CD4-positive, alpha-beta T cell treated with Interleukin-10 for 1 hour (primary cell): ENCODE measurements around the gene TTC1.
"Not testable (repeated sequence)": the region's sequence is repeated elsewhere in the genome, so short reads cannot be mapped to it uniquely, and the experiment has no call there.

ENCODE experiments used
- DNase-seq: peaks from one replicate; pipeline ENCODE4 v3.0.0-alpha.2; 2020

The TTC1 gene

DNA sequence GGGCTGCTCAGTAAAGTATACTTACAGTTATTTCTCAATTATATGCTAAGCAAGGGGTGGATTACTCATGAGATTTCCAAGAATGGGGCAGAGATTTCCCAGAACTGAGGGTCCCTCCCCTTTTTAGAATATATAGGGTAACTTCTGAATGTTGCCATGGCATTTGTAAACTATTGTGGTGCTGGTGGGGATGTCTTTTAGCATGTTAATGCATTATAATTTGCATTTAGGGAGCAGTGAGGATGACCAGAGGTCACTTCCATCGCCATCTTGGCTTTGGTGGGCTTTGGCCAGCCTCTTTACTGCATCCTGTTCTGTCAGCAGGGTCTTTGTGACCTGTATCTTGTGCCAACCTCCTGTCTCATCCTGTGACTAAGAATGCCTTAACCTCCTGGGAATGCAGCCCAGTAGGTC, 35.5 kb downstream of the TTC1 start:
- DNase-seq = no peak

GRCh38 chr5:160044967-160045366, 36.0 kb downstream of the TTC1 start:
- no peak for DNase-seq

GRCh38 chr5:160047423-160047822, 38.5 kb downstream of the TTC1 start:
- DNase-seq = no peak

DNA sequence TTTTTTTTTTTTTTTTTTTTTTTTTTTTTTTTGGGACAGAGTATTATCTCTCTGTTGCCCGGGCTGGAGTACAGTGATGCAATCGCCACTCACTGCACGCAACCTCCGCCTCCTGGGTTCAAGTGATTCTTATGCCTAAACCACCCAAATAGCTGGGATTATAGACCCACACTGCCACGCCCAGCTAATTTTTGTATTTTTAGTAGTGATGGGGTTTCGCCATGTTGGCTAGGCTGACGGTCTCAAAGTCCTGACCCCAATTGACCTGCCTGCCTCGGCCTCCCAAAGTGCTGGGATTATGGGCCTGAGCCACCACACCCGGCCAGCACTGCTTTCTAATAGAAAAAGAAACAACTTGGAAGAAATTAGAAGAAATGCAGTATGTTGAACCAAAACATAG, 39.2 kb downstream of the TTC1 start:
- no peak for DNase-seq

GRCh38 chr5:160049099-160049498, 40.2 kb downstream of the TTC1 start:
- no peak for DNase-seq

- no peak for DNase-seq
Observed at GRCh38 chr5:160054047-160054446, 45.1 kb downstream of the TTC1 start.

- no peak for DNase-seq
Observed at GRCh38 chr5:160054831-160055230, 45.9 kb downstream of the TTC1 start.

- no peak for DNase-seq
Observed at GRCh38 chr5:160057256-160057655, 48.3 kb downstream of the TTC1 start.

- DNase-seq = no peak
Observed at GRCh38 chr5:160060001-160060400, 51.1 kb downstream of the TTC1 start.

DNA sequence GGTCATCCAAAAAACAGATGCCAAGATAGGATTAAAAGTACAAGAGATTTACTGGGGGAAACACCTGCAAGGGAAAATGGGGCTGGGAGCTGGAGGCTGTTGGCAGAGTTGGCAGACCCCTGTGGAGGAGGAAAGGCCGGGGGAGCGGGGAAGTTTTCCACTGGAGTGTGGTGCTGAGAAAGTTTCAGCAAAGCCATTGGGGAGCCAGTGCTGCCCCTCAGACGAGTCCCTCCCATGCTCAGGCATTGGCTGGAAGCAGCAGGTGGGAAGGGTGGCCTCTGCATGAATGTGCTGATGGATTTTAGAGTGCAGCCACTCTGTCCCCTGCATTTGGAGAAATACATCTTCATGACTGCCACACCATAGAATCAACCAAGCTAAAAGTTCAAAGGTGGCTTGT, 52.8 kb downstream of the TTC1 start:
- no peak for DNase-seq

DNA sequence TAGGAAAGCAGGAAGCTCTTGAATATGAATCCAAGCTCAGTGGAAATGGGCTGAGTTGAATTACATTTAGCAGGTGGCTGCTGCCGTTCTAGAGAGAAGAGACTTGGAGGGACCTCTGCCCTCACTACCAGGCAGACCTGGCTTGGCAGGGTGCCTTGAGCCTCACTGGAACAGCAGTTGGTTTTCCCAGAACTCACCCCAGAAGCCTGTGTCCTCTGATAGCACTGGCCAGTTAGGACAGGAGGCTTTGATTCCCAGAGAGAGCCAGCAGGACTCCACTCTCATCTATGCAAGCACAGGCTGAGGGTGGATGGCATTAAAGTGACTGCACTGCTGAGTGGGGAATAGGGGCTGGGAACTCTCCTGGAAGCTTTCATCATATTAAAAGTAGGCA, 55.5 kb downstream of the TTC1 start:
- no peak for DNase-seq

- DNase-seq = no peak
Observed at GRCh38 chr5:160064995-160065614, 56.2 kb downstream of the TTC1 start.

GRCh38 chr5:160069120-160069519, 60.2 kb downstream of the TTC1 start:
- DNase-seq = not testable (repeated sequence)

DNA sequence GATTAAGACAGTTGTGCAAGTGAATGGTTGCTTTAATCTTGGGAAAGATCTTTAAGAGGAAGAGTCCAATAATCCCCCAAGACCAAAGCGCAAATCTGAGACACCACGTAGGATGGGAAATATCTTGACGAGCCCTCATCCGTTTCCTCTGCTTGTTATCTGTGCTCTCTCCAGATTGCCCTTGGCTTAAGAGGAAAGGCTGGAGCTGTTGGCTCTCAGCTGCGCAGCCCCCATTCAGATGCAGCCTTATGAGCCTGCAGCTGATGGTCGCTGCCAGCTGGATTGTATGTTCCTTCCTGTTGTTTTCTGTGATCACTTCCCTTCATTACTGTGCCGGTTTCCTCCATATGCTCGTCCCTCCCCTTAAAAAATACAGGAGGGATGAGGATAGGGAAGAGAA, 62.6 kb downstream of the TTC1 start:
- no peak for DNase-seq

DNA sequence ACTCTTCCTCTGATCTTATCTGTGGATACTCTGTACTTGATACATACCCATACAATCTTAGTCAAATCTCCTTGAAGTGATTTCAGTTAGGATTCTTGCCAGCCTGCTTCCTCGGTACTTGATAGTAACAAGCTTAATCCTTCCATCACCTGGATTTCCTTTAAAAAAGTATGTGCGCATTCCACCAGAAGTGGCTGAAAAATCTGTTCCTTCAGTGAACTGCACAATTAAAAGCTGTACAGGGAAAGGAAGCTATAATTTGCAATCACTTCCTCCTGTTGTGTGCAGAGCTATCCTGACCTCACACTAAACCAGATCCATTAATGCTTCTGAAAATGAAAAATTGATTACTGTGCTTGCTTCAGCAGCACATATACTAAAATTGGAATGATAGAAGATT, 63.0 kb downstream of the TTC1 start:
- DNase-seq = no peak

- no peak for DNase-seq
Observed at GRCh38 chr5:160075073-160075472, 66.1 kb downstream of the TTC1 start.

GRCh38 chr5:160076997-160077396, 68.1 kb downstream of the TTC1 start:
- DNase-seq = no peak

DNA sequence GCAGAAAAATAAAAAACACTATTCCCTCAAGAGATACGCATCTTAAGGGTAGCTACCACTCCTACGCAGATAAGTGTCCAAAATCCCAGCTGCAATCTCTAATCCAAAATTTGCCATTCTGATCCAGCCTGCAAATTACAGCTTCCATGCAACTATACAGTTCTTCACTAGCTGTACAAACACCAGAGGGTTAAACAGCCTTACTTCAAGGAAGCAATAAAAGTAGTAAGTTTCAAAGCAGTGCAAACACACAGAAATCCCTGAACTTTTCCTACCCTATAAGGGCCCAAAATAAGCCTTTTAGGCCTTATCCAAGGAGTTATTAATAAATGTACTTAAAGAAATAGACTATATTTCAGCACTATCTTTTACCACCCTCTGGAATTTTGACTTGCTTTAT, 70.8 kb downstream of the TTC1 start:
- no peak for DNase-seq

DNA sequence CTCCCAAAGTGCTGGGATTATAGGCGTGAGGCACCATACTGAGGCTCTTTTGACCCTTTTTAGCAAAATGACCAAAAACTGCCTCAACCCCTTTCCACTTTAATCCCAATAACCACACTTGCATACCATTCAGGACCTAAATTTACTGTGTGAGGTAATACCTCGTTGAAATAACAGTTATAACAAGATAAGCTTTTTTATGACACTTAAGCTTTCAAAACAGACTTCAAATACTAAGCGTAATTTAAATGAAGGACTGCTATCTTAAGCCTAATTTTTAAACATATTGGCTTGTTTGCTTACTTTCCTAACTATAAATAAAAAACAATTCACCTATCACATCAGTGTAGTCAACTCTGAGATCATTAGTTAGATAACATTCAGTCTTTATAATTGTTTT, 72.6 kb downstream of the TTC1 start:
- no peak for DNase-seq

DNA sequence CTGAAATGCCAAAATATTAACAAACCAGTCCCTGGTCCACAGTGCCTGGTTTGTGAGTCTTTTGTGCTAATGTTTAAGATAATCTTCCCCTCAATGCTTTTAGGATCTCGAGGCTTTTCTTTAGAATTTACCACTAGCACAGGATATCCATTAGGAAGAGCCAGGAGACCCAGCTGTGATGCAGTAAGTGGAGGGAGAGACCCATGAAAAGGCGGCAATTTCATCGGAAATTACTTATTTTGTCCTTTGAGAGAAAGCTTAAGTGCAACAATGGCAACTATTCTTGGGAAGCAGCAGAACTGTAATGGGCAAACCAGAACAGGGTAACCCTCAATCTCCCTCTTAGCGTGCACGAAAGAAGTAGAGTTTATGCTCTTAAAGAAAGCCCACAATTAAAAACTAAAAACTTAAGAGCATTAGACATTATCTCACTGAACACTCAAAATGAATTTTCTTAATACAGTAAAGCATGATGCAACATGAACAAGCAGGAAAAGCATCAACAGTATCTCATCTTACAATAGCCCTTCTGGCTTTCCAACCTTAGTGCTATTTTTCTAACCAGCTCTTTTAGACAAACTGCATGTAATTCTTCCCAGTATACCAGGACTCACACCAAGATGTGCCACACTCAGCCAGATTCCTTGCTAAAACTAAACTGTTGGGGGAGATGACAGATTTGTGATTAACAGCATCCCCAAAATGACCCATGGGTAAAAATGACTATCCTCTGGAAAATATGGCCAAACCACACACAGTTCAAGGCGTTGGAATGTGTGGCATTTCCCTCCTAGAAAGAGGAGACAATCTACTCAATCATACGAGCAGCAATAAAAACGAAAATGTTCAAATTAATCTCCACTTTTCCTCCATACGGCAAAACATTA, 73.9 kb downstream of the TTC1 start:
- no peak for DNase-seq

GRCh38 chr5:160083501-160083900, 74.6 kb downstream of the TTC1 start:
- DNase-seq = no peak

DNA sequence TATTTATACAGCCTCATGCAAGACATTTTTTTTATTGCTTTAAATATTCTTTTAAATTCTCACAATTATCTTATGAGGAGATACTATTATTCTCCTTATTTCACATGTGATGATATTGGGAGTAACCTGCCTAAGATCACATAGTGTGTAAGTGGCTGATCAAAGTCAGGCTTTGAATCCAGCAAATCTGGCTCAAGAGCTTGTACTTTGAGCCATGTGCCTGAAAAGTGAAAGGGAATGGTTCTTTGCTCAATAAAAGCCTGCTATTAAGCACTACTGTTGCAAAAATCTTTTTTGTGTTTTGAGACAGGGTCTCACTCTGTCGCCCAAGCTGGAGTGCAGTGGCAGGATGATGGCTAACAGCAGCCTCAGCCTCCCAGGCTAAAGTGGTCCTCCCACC, 75.2 kb downstream of the TTC1 start:
- DNase-seq = no peak

DNA sequence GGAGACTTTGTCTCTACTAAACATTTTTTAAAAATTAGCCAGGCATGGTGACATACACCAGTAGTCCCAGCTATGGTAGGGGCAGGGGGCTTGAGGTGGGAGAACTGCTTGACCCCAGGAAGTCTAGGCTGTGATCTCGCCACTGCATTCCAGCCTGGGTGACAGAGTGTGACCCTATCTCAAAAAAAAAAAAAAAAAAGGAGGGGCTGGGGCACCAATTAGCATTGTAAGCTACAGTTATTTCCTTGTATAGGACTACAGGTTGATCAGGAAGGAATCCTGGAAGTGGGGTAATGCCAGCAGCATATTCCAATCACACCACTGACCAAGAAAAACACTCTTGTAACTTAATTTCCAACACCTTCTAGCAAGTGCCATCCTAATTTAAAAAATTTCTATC, 78.3 kb downstream of the TTC1 start:
- no peak for DNase-seq

GRCh38 chr5:160088805-160089204, 79.9 kb downstream of the TTC1 start:
- DNase-seq = no peak

DNA sequence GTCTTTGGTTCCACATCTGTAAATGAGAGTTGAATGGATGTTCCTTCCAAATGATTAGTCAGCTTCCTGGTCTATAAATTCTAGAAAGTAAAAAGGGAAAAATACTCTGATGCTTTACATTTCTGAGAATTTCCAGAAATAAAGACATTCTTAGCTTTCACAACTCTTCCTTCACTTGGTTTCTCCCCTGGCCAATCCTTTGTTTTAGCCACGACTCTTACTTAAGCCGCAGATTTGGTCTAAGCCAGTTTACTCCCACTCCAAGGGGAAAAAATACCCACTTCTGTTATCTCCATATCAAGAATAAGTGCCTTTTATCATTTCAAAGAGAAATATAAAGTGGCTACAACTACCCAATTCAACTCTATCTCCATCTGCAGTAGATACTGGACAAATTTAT, 80.6 kb downstream of the TTC1 start:
- no peak for DNase-seq
